ENCODE data around the gene DVL3. TPM values are rescaled to one million over a fixed set of nuclear protein-coding genes. Genes with fewer than 3 reads are reported as not detected.
A peak's percentile ranks its signal among the peaks of the same experiment; 100 is the strongest.

Gene DVL3
- total RNA-seq (2021) (101 and 108 TPM in 2 replicates), Bru-seq, nascent RNA (percentile 81 among the genes with signal in this experiment), BruChase-seq, experiment 1, labeled RNA remaining after a 2-hour chase (percentile 93 among the genes with signal in this experiment), BruChase-seq, experiment 2, labeled RNA remaining after a 6-hour chase (percentile 95 among the genes with signal in this experiment)
- long read RNA-seq, full-length matches to known transcripts = 137 of 243 reads
- long read RNA-seq, partial matches to known transcripts = 15 of 243 reads
- long read RNA-seq, other reads (novel, unspliced or antisense) = 91 of 243 reads

- POLR2A ChIA-PET (ENCODE audit: unreplicated experiment) = interaction anchor here (0.7 to 1.0 kb wide), 2 partner anchors 19 to 22 kb away, joined by 13 to 28 read pairs; no protein-coding TSS in a partner anchor
- Histone ChIP-seq H4K20me1 (ENCODE audit: insufficient read depth) (peaks cover 28% of the 10 kb centered on the region), H3K4me1 (replicated peaks; ENCODE audit: insufficient read depth) (peaks cover 26% of the 10 kb centered on the region), H3K36me3 (ENCODE audit: low read depth) (0 out of 2 replicates have a peak, but pooled peaks cover under 1% of the 10 kb centered on the region), H3K4me2 (peak within 1 kb of the TSS; percentile 99), H3K79me2 (ENCODE audit: low read depth) (peaks cover 52% of the 10 kb centered on the region), H3K27ac (peak within 1 kb of the TSS; percentile 63), H3K9me2 (ENCODE audit: insufficient read depth) (no peaks in the 10 kb centered on the region), H3K27me3 (ENCODE audit: insufficient read depth, low read depth) (no peaks in the 10 kb centered on the region), H3K4me3 (peak within 1 kb of the TSS; percentile 97), H3F3A (ENCODE audit: insufficient read depth, low read depth) (peaks cover 26% of the 10 kb centered on the region), H3K9me3 (ENCODE audit: insufficient read depth, low read depth) (no peaks in the 10 kb centered on the region), H2AFZ (peak within 1 kb of the TSS; percentile 91)
- TF ChIP-seq EZH2 (IDR thresholded peaks at IDR 0.05; ENCODE audit: low read depth) = no peak
- TF ChIP-seq CTCF (conservative IDR thresholded peaks at IDR 0.05) = no peak
- CTCF ChIA-PET = interaction anchor here (0.7 to 1.0 kb wide), 4 partner anchors 34 to 260 kb away, joined by 3 to 6 read pairs (median 3); no protein-coding TSS in a partner anchor
- intact Hi-C loops (cut with micrococcal nuclease; ENCODE audit: unreplicated experiment) = loop anchor here (1.0 kb wide), 2 partner anchors 20 to 260 kb away; partner anchors contain the start of gene EIF2B5
- no TSS peak for BruUV-seq (replicated peaks)
- peak in 1 of 2 experiments; percentile 84 for DNase-seq
Observed at GRCh38 chr3:184154885-184155643, at the start of gene DVL3. Gene DVL3, plus strand, starts transcription at chr3:184155377. Its CDS starts 259 bp downstream, at chr3:184155636.

- H3K36me3 ChIP-seq (ENCODE audit: low read depth) = no peaks in the 10 kb centered on the region
- 0 out of 2 replicates have a peak, but pooled peaks cover 14% of the 10 kb centered on the region for H3F3A ChIP-seq (ENCODE audit: insufficient read depth, low read depth)
- H3K27ac ChIP-seq = peak overlapping the region; percentile 47
- POLR2A ChIA-PET (ENCODE audit: unreplicated experiment) = no interaction called here
- no peak for TF ChIP-seq CTCF (conservative IDR thresholded peaks at IDR 0.05)
- TF ChIP-seq EZH2 (IDR thresholded peaks at IDR 0.05; ENCODE audit: low read depth) = no peak
- peaks cover 16% of the 10 kb centered on the region for H3K4me1 ChIP-seq (replicated peaks; ENCODE audit: insufficient read depth)
- peak in 1 of 2 experiments; percentile 84 for DNase-seq
- H3K79me2 ChIP-seq (ENCODE audit: low read depth) = no peaks in the 10 kb centered on the region
- intact Hi-C loops (cut with micrococcal nuclease; ENCODE audit: unreplicated experiment) = no loop called here
- H3K9me3 ChIP-seq (ENCODE audit: insufficient read depth, low read depth) = no peaks in the 10 kb centered on the region
- no peaks in the 10 kb centered on the region for H3K9me2 ChIP-seq (ENCODE audit: insufficient read depth)
- H2AFZ ChIP-seq = peak overlapping the region; percentile 70
- peak overlapping the region; percentile 28; the same call in 1 of the 2 replicates for H3K4me3 ChIP-seq
- CTCF ChIA-PET = no interaction called here
- peak overlapping the region; percentile 85 for H3K4me2 ChIP-seq
- no TSS peak for BruUV-seq (replicated peaks)
- no peaks in the 10 kb centered on the region for H4K20me1 ChIP-seq (ENCODE audit: insufficient read depth)
- no peaks in the 10 kb centered on the region for H3K27me3 ChIP-seq (ENCODE audit: insufficient read depth, low read depth)
Observed at GRCh38 chr3:184110316-184110725, 44.9 kb upstream of the DVL3 start.

GRCh38 chr3:184116017-184116416 is 39.2 kb upstream of the DVL3 start:
- BruUV-seq (replicated peaks) = no TSS peak
- H3K4me3 ChIP-seq = no peak overlapping the region
- no peaks in the 10 kb centered on the region for H3K36me3 ChIP-seq (ENCODE audit: low read depth)
- H3K27ac ChIP-seq = no peak overlapping the region
- H4K20me1 ChIP-seq (ENCODE audit: insufficient read depth) = no peaks in the 10 kb centered on the region
- DNase-seq = no peak
- no peaks in the 10 kb centered on the region for H3F3A ChIP-seq (ENCODE audit: insufficient read depth, low read depth)
- peaks cover under 1% of the 10 kb centered on the region; the same call in 1 of the 2 replicates for H3K4me1 ChIP-seq (replicated peaks; ENCODE audit: insufficient read depth)
- ChIA-PET CTCF (no interaction called here), POLR2A (ENCODE audit: unreplicated experiment) (no interaction called here)
- H3K4me2 ChIP-seq = no peak overlapping the region
- no peaks in the 10 kb centered on the region for H3K9me2 ChIP-seq (ENCODE audit: insufficient read depth)
- no peaks in the 10 kb centered on the region for H3K9me3 ChIP-seq (ENCODE audit: insufficient read depth, low read depth)
- H2AFZ ChIP-seq = no peak overlapping the region
- H3K27me3 ChIP-seq (ENCODE audit: insufficient read depth, low read depth) = no peaks in the 10 kb centered on the region
- no peak for TF ChIP-seq EZH2 (IDR thresholded peaks at IDR 0.05; ENCODE audit: low read depth)
- no peak for TF ChIP-seq CTCF (conservative IDR thresholded peaks at IDR 0.05)
- intact Hi-C loops (cut with micrococcal nuclease; ENCODE audit: unreplicated experiment) = loop anchor here (5.0 kb wide), 1 partner anchor 74 kb away; no protein-coding TSS in a partner anchor
- no peaks in the 10 kb centered on the region for H3K79me2 ChIP-seq (ENCODE audit: low read depth)

Data from PC-9 (cell line).